MM.1S (cell line): ENCODE data around the gene SHISA9.

Source experiments
- CTCF ChIP-seq: fragments of 300-600 bp; sonication (generic); IDR thresholded peaks from 2 replicates; pipeline ENCODE4 v1.5.1; 2016; ENCODE audit warnings: antibody characterized with exemption, low read length, mixed read lengths
- EZH2 ChIP-seq: fragments of 300-600 bp; sonication (generic); optimal IDR thresholded peaks from 2 replicates; pipeline ENCODE3; 2017; ENCODE audit warnings: low read depth, mild to moderate bottlenecking, antibody characterized with exemption, low read length, mixed read lengths

- TF ChIP-seq CTCF (no peak), EZH2 (no peak)
Observed at GRCh38 chr16:13029786-13030185, 128.4 kb downstream of the SHISA9 start.
